HG02623 (cell line): ENCODE results near the gene ATF6B.
"Not testable (repeated sequence)": the region's sequence is repeated elsewhere in the genome, so short reads cannot be mapped to it uniquely, and the experiment has no call there.

Source experiments
- ATAC-seq: cut with Tn5 transposase; IDR thresholded peaks from one replicate; pipeline ENCODE4 v1.9.1; 2021; ENCODE audit warnings: moderate library complexity; ENCODE audit not compliant: unreplicated experiment

Gene ATF6B

GRCh38 chr6:32154514-32155161 lies 26.6 kb upstream of the ATF6B start:
- no peak for ATAC-seq

GRCh38 chr6:32153564-32154513 lies 25.8 kb upstream of the ATF6B start, which contains the start of gene PPT2:
PPT2 (plus strand) TSS chr6:32154141; CDS start chr6:32154595, 454 bp downstream.
- ATAC-seq: no peak

- no peak for ATAC-seq
Measured at GRCh38 chr6:32152769-32153563, 24.9 kb upstream of the ATF6B start.

GRCh38 chr6:32151863-32152768 lies 24.1 kb upstream of the ATF6B start, which contains the start of gene PRRT1:
PRRT1 (minus strand) TSS chr6:32151939; CDS start chr6:32151827, 112 bp downstream.
- ATAC-seq: no peak

GRCh38 chr6:32151181-32151862 lies 23.3 kb upstream of the ATF6B start:
- no peak for ATAC-seq

GRCh38 chr6:32149932-32150870 lies 22.2 kb upstream of the ATF6B start:
- no peak for ATAC-seq

GRCh38 chr6:32149092-32149755 lies 21.2 kb upstream of the ATF6B start:
- no peak for ATAC-seq

- no peak for ATAC-seq
Measured at GRCh38 chr6:32148289-32149091, 20.4 kb upstream of the ATF6B start.

GRCh38 chr6:32147401-32148132 lies 19.5 kb upstream of the ATF6B start:
- no peak for ATAC-seq

- ATAC-seq: no peak
Measured at GRCh38 chr6:32146687-32147086, 18.6 kb upstream of the ATF6B start.

- ATAC-seq: no peak
Measured at GRCh38 chr6:32146287-32146686, 18.2 kb upstream of the ATF6B start.

- not testable (repeated sequence) for ATAC-seq
Measured at GRCh38 chr6:32144238-32144637, 16.2 kb upstream of the ATF6B start.

GRCh38 chr6:32140420-32141046 lies 12.5 kb upstream of the ATF6B start:
- no peak for ATAC-seq

- ATAC-seq: no peak
Measured at GRCh38 chr6:32139590-32139989, 11.5 kb upstream of the ATF6B start.

GRCh38 chr6:32137454-32137853 lies 9.4 kb upstream of the ATF6B start:
- no peak for ATAC-seq

GRCh38 chr6:32133786-32134185 lies 5.7 kb upstream of the ATF6B start:
- ATAC-seq: no peak
